CD8-positive, alpha-beta memory T cell (primary cell): ENCODE data around the gene ANGPTL7. TPM values are rescaled to one million over a fixed set of nuclear protein-coding genes. Genes with fewer than 3 reads are reported as not detected.

Experiments
- CTCF ChIA-PET: fragments of 350-600 bp; sonication (Branson Sonifier 250); formaldehyde crosslinking; loops from one replicate; lab custom pipeline; 2021; ENCODE audit warnings: antibody characterized with exemption; lab: Charles Lee
- POLR2A ChIA-PET: fragments of 350-600 bp; sonication (Branson Sonifier 250); formaldehyde crosslinking; loops from one replicate; lab custom pipeline; 2021; ENCODE audit warnings: antibody characterized with exemption; lab: Charles Lee
- DNase-seq, 5 donors: peaks; one replicate each; pipeline versions ENCODE4 v3.0.0 to v3.0.0-alpha.2; 2020 to 2022; ENCODE audit warnings: mixed read lengths in 1 of 5
- H3K27ac ChIP-seq: one replicate; pipeline ENCODE4 v1.7.0; 2013; ENCODE audit warnings: low read depth, mild to moderate bottlenecking, low read length, moderate library complexity
- H3K27me3 ChIP-seq: 2 replicates; pipeline ENCODE4 v1.7.0; 2013; ENCODE audit warnings: low read length, mild to moderate bottlenecking; ENCODE audit not compliant: insufficient read depth, poor library complexity, severe bottlenecking
- H3K36me3 ChIP-seq: 2 replicates; pipeline ENCODE4 v1.7.0; 2013; ENCODE audit warnings: mild to moderate bottlenecking, low read length, moderate library complexity; ENCODE audit not compliant: insufficient read depth
- H3K4me1 ChIP-seq: 2 replicates; pipeline ENCODE4 v1.7.0; 2013; ENCODE audit warnings: mild to moderate bottlenecking, low read length, moderate library complexity; ENCODE audit not compliant: insufficient read depth
- H3K4me3 ChIP-seq: 2 replicates; pipeline ENCODE4 v1.7.0; 2013; ENCODE audit warnings: mild to moderate bottlenecking, low read length
- H3K9me3 ChIP-seq: 2 replicates; pipeline ENCODE4 v1.7.0; 2013; ENCODE audit warnings: mild to moderate bottlenecking, low read length
- H3K27ac Mint-ChIP-seq, 8 donors: one replicate each; pipeline ENCODE4 v1.8.0; 2020 to 2021; ENCODE audit warnings: mixed read lengths in 8 of 8, mild to moderate bottlenecking in 6 of 8, inconsistent platforms in 3 of 8, moderate library complexity in 3 of 8
- H3K27me3 Mint-ChIP-seq, 2 donors: one replicate each; pipeline ENCODE4 v1.8.0; 2020 to 2021; ENCODE audit warnings: mixed read lengths in 2 of 2, mild to moderate bottlenecking in 1 of 2, moderate library complexity in 1 of 2
- H3K36me3 Mint-ChIP-seq, 3 donors: one replicate each; pipeline ENCODE4 v1.8.0; 2020 to 2021; ENCODE audit warnings: mixed read lengths in 3 of 3, inconsistent platforms in 1 of 3, mild to moderate bottlenecking in 1 of 3
- H3K4me1 Mint-ChIP-seq, 3 donors: one replicate each; pipeline ENCODE4 v1.8.0; 2020 to 2021; ENCODE audit warnings: mixed read lengths in 3 of 3, inconsistent platforms in 1 of 3, mild to moderate bottlenecking in 1 of 3
- H3K4me3 Mint-ChIP-seq, 7 donors: one replicate each; pipeline ENCODE4 v1.8.0; 2020 to 2021; ENCODE audit warnings: mixed read lengths in 7 of 7, mild to moderate bottlenecking in 6 of 7, moderate library complexity in 4 of 7, inconsistent platforms in 2 of 7
- H3K9me3 Mint-ChIP-seq, 5 donors: one replicate each; pipeline ENCODE4 v1.8.0; 2020 to 2022; ENCODE audit warnings: mixed read lengths in 5 of 5, mild to moderate bottlenecking in 3 of 5, moderate library complexity in 2 of 5, inconsistent platforms in 1 of 5
- polyA plus RNA-seq: library from polyadenylated mRNA; unstranded; fragments of 300-500 nt; fragmentation: Illumina TruSeq; gene quantifications from one replicate; pipeline ENCODE4 v1.2.3, GENCODE V29; 2021
- total RNA-seq, 2 experiments: library from RNA; stranded (reverse); gene quantifications; one replicate each; pipeline ENCODE4 v1.2.3, GENCODE V29; 2021

Gene ANGPTL7
- total and polyA plus RNA-seq, 3 experiments from 2014 or later, result not detected

GRCh38 chr1:11150326-11150725, 38.8 kb upstream of the ANGPTL7 start:
- Histone ChIP-seq H3K27me3 (no peaks in the 10 kb centered on the region), H3K4me1 (no peaks in the 10 kb centered on the region), H3K9me3 (no peaks in the 10 kb centered on the region), H3K4me3 (no peak overlapping the region), H3K36me3 (peaks cover 50% of the 10 kb centered on the region), H3K27ac (no peak overlapping the region)
- Mint-ChIP-seq H3K9me3 (no peaks in the 10 kb centered on the region), H3K36me3 (peaks cover 0 to 90% (median 30%) of the 10 kb centered on the region in 3 donors), H3K4me1 (no peaks in the 10 kb centered on the region), H3K4me3 (no peak overlapping the region), H3K27ac (no peak overlapping the region), H3K27me3 (no peaks in the 10 kb centered on the region)
- DNase-seq, result no peak
- ChIA-PET POLR2A (no interaction called here), CTCF (no interaction called here)

- no peak overlapping the region for H3K4me3 Mint-ChIP-seq
- DNase-seq, result no peak
- Histone ChIP-seq H3K9me3 (no peaks in the 10 kb centered on the region), H3K27ac (no peak overlapping the region), H3K36me3 (peaks cover 51% of the 10 kb centered on the region), H3K4me3 (no peak overlapping the region), H3K27me3 (no peaks in the 10 kb centered on the region), H3K4me1 (no peaks in the 10 kb centered on the region)
- peak overlapping the region in 1 of 8 donors; percentile 11 for H3K27ac Mint-ChIP-seq
- no peaks in the 10 kb centered on the region for H3K9me3 Mint-ChIP-seq
- ChIA-PET POLR2A (no interaction called here), CTCF (no interaction called here)
- no peaks in the 10 kb centered on the region for H3K27me3 Mint-ChIP-seq
- no peaks in the 10 kb centered on the region for H3K4me1 Mint-ChIP-seq
- H3K36me3 Mint-ChIP-seq, result peaks cover 0 to 91% (median 26%) of the 10 kb centered on the region in 3 donors
These were observed 38.0 kb upstream of the ANGPTL7 start for GRCh38 chr1:11151114-11151513.

DNA sequence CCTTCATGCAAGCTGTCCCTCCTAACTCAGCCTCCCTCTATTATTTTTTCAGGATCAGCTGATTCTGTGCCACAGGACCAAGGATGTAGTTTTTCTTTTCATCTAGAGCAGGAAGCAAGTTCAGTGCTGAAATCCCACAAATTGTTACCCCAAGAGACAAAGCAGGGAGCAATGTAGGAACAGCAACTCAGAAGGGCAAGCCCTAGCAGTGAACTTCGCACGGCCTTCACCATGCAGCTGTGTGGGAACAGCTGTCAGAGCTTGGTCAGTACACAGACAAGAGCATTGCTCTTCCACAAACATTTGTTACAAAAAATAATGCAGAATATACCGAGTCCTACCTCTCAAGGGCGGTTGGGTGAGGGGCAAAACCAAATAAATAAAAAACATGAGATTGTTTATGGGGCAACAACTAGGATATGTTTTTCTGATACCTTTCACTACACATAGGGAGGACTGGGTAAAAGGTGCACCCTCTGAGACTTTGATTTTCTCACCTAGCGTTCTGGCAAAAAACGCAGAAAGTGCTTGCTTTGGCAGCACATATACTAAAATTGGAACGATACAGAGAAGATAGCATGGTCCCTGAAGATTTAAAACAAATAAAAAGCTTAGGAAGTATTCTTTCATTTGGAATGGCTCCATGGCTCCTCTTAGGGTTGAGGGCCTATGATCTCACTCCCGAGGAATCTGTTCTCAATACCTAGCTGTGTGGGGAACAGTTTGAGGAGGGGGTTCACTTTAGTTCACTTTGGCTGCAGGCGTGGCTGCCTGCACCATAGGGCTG, 37.1 kb upstream of the ANGPTL7 start:
- Histone ChIP-seq H3K4me3 (no peak overlapping the region), H3K27ac (no peak overlapping the region), H3K9me3 (no peaks in the 10 kb centered on the region), H3K4me1 (no peaks in the 10 kb centered on the region), H3K36me3 (peaks cover 50% of the 10 kb centered on the region), H3K27me3 (no peaks in the 10 kb centered on the region)
- H3K4me3 Mint-ChIP-seq, result no peak overlapping the region
- ChIA-PET POLR2A (no interaction called here), CTCF (no interaction called here)
- H3K4me1 Mint-ChIP-seq, result peaks cover 2 to 7% (median 4%) of the 10 kb centered on the region in 3 donors
- H3K27me3 Mint-ChIP-seq, result no peaks in the 10 kb centered on the region
- peaks cover 0 to 91% (median 20%) of the 10 kb centered on the region in 3 donors for H3K36me3 Mint-ChIP-seq
- H3K9me3 Mint-ChIP-seq, result no peaks in the 10 kb centered on the region
- H3K27ac Mint-ChIP-seq, result peak overlapping the region in 2 of 8 donors; percentile 35 to 38
- DNase-seq, result no peak

- peak overlapping the region in 1 of 8 donors; percentile 35 for H3K27ac Mint-ChIP-seq
- peaks cover 0 to 91% (median 20%) of the 10 kb centered on the region in 3 donors for H3K36me3 Mint-ChIP-seq
- Histone ChIP-seq H3K27ac (no peak overlapping the region), H3K4me1 (no peaks in the 10 kb centered on the region), H3K36me3 (peaks cover 47% of the 10 kb centered on the region), H3K4me3 (no peak overlapping the region), H3K27me3 (no peaks in the 10 kb centered on the region), H3K9me3 (no peaks in the 10 kb centered on the region)
- no peak overlapping the region for H3K4me3 Mint-ChIP-seq
- ChIA-PET POLR2A (no interaction called here), CTCF (no interaction called here)
- H3K4me1 Mint-ChIP-seq, result peaks cover 2 to 7% (median 4%) of the 10 kb centered on the region in 3 donors
- H3K27me3 Mint-ChIP-seq, result peaks cover 0 to under 1% of the 10 kb centered on the region in 2 donors
- no peaks in the 10 kb centered on the region for H3K9me3 Mint-ChIP-seq
- no peak for DNase-seq
These were observed 36.4 kb upstream of the ANGPTL7 start for GRCh38 chr1:11152755-11153154.

GRCh38 chr1:11153184-11153583, 36.0 kb upstream of the ANGPTL7 start:
- DNase-seq, result no peak
- Mint-ChIP-seq H3K4me1 (peaks cover 2 to 7% (median 4%) of the 10 kb centered on the region in 3 donors), H3K27me3 (peaks cover 0 to 1% of the 10 kb centered on the region in 2 donors), H3K36me3 (peaks cover 0 to 91% (median 21%) of the 10 kb centered on the region in 3 donors), H3K27ac (no peak overlapping the region), H3K4me3 (no peak overlapping the region), H3K9me3 (no peaks in the 10 kb centered on the region)
- Histone ChIP-seq H3K36me3 (peaks cover 44% of the 10 kb centered on the region), H3K9me3 (no peaks in the 10 kb centered on the region), H3K4me1 (no peaks in the 10 kb centered on the region), H3K27ac (no peak overlapping the region), H3K4me3 (no peak overlapping the region), H3K27me3 (no peaks in the 10 kb centered on the region)
- ChIA-PET POLR2A (no interaction called here), CTCF (no interaction called here)

DNA sequence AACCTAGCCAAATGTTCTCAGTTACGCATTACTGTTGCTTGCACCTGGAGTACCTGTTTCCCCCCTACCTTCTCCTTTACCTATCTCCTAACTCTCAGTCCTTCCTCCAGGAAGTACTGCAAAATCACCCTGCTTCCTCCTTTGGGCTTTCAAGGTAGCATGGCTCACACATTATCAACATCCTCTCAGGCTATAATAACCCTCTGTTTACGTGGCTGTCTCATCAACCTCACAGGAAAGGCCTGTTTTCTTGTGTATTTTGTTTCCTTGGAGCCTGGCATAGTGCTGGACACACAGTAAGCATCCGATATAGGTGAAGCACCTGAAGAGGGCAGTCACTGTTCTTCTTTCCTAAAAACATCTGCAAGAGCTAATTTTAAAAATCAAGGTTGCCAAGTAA, 32.7 kb upstream of the ANGPTL7 start:
- CTCF ChIA-PET, result no interaction called here
- Mint-ChIP-seq H3K4me1 (peaks cover 2 to 7% (median 4%) of the 10 kb centered on the region in 3 donors), H3K9me3 (no peaks in the 10 kb centered on the region), H3K4me3 (no peak overlapping the region), H3K27ac (peak overlapping the region in 2 of 8 donors; percentile 27 to 62), H3K27me3 (peaks cover 0 to 1% of the 10 kb centered on the region in 2 donors), H3K36me3 (peaks cover 0 to 85% (median 17%) of the 10 kb centered on the region in 3 donors)
- Histone ChIP-seq H3K27me3 (no peaks in the 10 kb centered on the region), H3K4me3 (no peak overlapping the region), H3K36me3 (peaks cover 27% of the 10 kb centered on the region), H3K9me3 (no peaks in the 10 kb centered on the region), H3K27ac (no peak overlapping the region), H3K4me1 (no peaks in the 10 kb centered on the region)
- POLR2A ChIA-PET, result no interaction called here
- no peak for DNase-seq

DNA sequence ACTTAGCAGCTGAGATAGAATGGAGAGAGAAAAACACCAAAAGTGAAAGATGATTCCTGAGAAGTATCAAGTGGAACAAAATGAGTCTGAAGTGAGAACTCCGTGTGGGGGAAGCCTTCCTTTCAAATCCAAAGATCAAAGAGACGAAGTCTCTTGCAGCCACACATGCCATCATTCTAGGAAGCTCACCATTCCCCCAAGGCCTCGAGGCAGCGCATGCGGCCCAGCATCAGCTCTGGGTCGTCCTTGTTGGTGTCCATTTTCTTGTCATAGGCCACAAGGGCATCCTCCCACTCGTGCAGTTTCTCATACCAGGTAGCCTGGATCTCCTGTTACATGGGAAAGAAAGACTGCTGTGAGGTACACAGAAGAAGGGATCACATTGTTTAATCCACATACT, 32.2 kb upstream of the ANGPTL7 start:
- H3K27me3 ChIP-seq, result no peaks in the 10 kb centered on the region
- H3K36me3 Mint-ChIP-seq, result peaks cover 0 to 84% (median 18%) of the 10 kb centered on the region in 3 donors
- peaks cover 2 to 7% (median 4%) of the 10 kb centered on the region in 3 donors for H3K4me1 Mint-ChIP-seq
- CTCF ChIA-PET, result no interaction called here
- H3K36me3 ChIP-seq, result peaks cover 27% of the 10 kb centered on the region
- H3K27ac ChIP-seq, result no peak overlapping the region
- H3K27me3 Mint-ChIP-seq, result peaks cover 0 to 1% of the 10 kb centered on the region in 2 donors
- H3K4me3 ChIP-seq, result no peak overlapping the region
- no peak overlapping the region for H3K4me3 Mint-ChIP-seq
- POLR2A ChIA-PET, result no interaction called here
- H3K4me1 ChIP-seq, result no peaks in the 10 kb centered on the region
- no peaks in the 10 kb centered on the region for H3K9me3 ChIP-seq
- H3K9me3 Mint-ChIP-seq, result no peaks in the 10 kb centered on the region
- DNase-seq, result no peak
- peak overlapping the region in 4 of 8 donors; percentile 3 to 69 (median 40) for H3K27ac Mint-ChIP-seq

DNA sequence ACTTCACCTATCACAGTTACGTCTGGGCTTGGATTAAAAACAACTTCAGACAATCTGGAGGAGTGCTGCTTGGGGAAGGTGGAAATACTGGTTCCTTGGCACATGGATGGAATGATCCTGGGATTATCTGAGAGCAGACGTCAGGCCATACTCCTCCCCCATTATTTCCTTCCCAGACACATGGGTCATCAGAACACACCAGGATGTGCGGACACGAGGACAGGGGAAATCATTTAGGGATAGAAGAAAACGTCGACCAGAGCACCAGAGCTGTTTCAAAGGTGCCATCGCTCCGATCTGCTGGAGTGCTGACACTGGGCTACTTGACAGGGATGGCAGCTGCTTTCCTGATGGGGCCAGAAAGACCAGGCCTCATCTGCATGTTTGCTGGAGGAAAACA, 31.8 kb upstream of the ANGPTL7 start:
- POLR2A ChIA-PET, result no interaction called here
- Mint-ChIP-seq H3K9me3 (no peaks in the 10 kb centered on the region), H3K36me3 (peaks cover 0 to 84% (median 22%) of the 10 kb centered on the region in 3 donors), H3K4me1 (peaks cover 2 to 7% (median 4%) of the 10 kb centered on the region in 3 donors), H3K4me3 (peak overlapping the region in 1 of 7 donors; percentile 66), H3K27me3 (peaks cover 0 to 1% of the 10 kb centered on the region in 2 donors), H3K27ac (peak overlapping the region in 2 of 8 donors; percentile 21 to 58)
- peaks cover 27% of the 10 kb centered on the region for H3K36me3 ChIP-seq
- no peaks in the 10 kb centered on the region for H3K27me3 ChIP-seq
- H3K4me3 ChIP-seq, result no peak overlapping the region
- no peak for DNase-seq
- CTCF ChIA-PET, result no interaction called here
- no peak overlapping the region for H3K27ac ChIP-seq
- no peaks in the 10 kb centered on the region for H3K4me1 ChIP-seq
- no peaks in the 10 kb centered on the region for H3K9me3 ChIP-seq
